K562 (cell line): Measurements from ENCODE around the gene MBD6. TPM values are rescaled to one million over a fixed set of nuclear protein-coding genes. Genes with fewer than 3 reads are reported as not detected.

Experiments used
- ATF7 ChIP-seq: fragments of 450-650 bp; IDR thresholded peaks from 2 replicates; pipeline ENCODE4 v1.7.1; 2014; ENCODE audit warnings: mild to moderate bottlenecking, moderate library complexity
- DIDO1 ChIP-seq: fragments of 450-650 bp; IDR thresholded peaks from 2 replicates; pipeline ENCODE4 v1.6.1; 2016; ENCODE audit warnings: low read depth, missing biosample characterization, missing genetic modification characterization
- DPF2 ChIP-seq: fragments of 450-650 bp; IDR thresholded peaks from 2 replicates; pipeline ENCODE4 v1.6.1; 2016
- ELF4 ChIP-seq: fragments of 450-650 bp; formaldehyde crosslinking; IDR thresholded peaks from 2 replicates; pipeline ENCODE4 v1.4.0; 2022; ENCODE audit warnings: missing genetic modification characterization
- EP300 ChIP-seq: IDR thresholded peaks from 2 replicates; pipeline ENCODE4 v1.6.1; 2012; ENCODE audit warnings: low read length, improper control_type of control experiment
- MTA1 ChIP-seq: fragments of 450-650 bp; IDR thresholded peaks from 2 replicates; pipeline ENCODE4 v1.6.1; 2017; ENCODE audit warnings: borderline replicate concordance
- NCOA4 ChIP-seq: fragments of 450-650 bp; IDR thresholded peaks from 2 replicates; pipeline ENCODE4 v1.6.1; 2018; ENCODE audit warnings: mild to moderate bottlenecking; ENCODE audit not compliant: partially characterized antibody
- NRF1 ChIP-seq, 2 experiments: fragments of 450-650 bp; IDR thresholded peaks in 1 of 2; conservative IDR thresholded peaks in 1 of 2; 2 replicates each; pipeline ENCODE4 v1.6.1; 2014; ENCODE audit warnings: mild to moderate bottlenecking in 2 of 2
- SRSF7 ChIP-seq: fragments of 200-400 bp; formaldehyde crosslinking; optimal IDR thresholded peaks from 2 replicates; pipeline ENCODE3; 2017; ENCODE audit warnings: mild to moderate bottlenecking, low read depth, low read length
- TAF15 ChIP-seq: fragments of 200-400 bp; formaldehyde crosslinking; IDR thresholded peaks from 2 replicates; pipeline ENCODE4 v1.6.1; 2017; ENCODE audit warnings: mild to moderate bottlenecking, low read depth, low read length, moderate library complexity
- ZBTB17 ChIP-seq: fragments of 450-650 bp; formaldehyde crosslinking; IDR thresholded peaks from 2 replicates; pipeline ENCODE4 v1.4.0; 2020; ENCODE audit warnings: mild to moderate bottlenecking
- ZNF324 ChIP-seq: fragments of 250-450 bp; sonication (Bioruptor Pico); IDR thresholded peaks from 2 replicates; pipeline ENCODE4 v1.4.0; 2020; ENCODE audit warnings: mild to moderate bottlenecking
- polyA plus RNA-seq, 8 experiments: library from polyadenylated mRNA; depleted of rRNA in 4 of 8; stranded (reverse) in 5 of 8; unstranded in 3 of 8; fragments of >200 nt; fragmentation: Nextera tagmentation in 2 of 8; fragmentation: Illumina TruSeq in 1 of 8; extraction: Ambion mirVana in 2 of 8; extraction: Trizol in 1 of 8; gene quantifications; 2 replicates each; pipeline versions ENCODE4 v1.2.1 to v1.2.3, GENCODE V29; 2011 to 2014; ENCODE audit warnings: inconsistent platforms in 1 of 8, missing spikeins in 1 of 8
- total RNA-seq, 7 experiments: library from RNA; depleted of rRNA in 6 of 7; stranded (reverse); fragments of >200 nt in 6 of 7; fragmentation: Illumina TruSeq in 2 of 7; extraction: Trizol in 2 of 7; gene quantifications; 2 replicates each; pipeline versions ENCODE4 v1.2.1 to v1.2.3, GENCODE V29; 2011 to 2021; ENCODE audit warnings: low replicate concordance in 1 of 7
- TF ChIP-seq, protein P1 (sequence below): sonication (generic); formaldehyde crosslinking; IDR thresholded peaks from 2 replicates; pipeline ENCODE4 v1.8.1; 2023; ENCODE audit warnings: mild to moderate bottlenecking, missing genetic modification reagents
- TF ChIP-seq, protein P2 (sequence below): sonication (generic); formaldehyde crosslinking; IDR thresholded peaks from 2 replicates; pipeline ENCODE4 v1.8.0; 2022; ENCODE audit warnings: missing genetic modification reagents, mild to moderate bottlenecking, moderate library complexity, borderline replicate concordance
- TF ChIP-seq, protein P3 (sequence below): fragments of 450-650 bp; IDR thresholded peaks from 2 replicates; pipeline ENCODE4 v1.7.0; 2016; ENCODE audit warnings: borderline replicate concordance
- TF ChIP-seq, protein P4 (sequence below): fragments of 450-650 bp; formaldehyde crosslinking; IDR thresholded peaks from 2 replicates; pipeline ENCODE4 v1.4.0; 2020; ENCODE audit warnings: mild to moderate bottlenecking, moderate library complexity
- TF ChIP-seq, protein P5 (sequence below), 2 experiments: fragments of 450-650 bp; IDR thresholded peaks; 2 replicates each; pipeline ENCODE4 v1.6.1; 2016
- TF ChIP-seq, protein P6 (sequence below), 2 experiments: fragments of 200-800 bp in 1 of 2; sonication (Bioruptor generic) in 1 of 2; sonication (generic) in 1 of 2; formaldehyde crosslinking in 1 of 2; IDR thresholded peaks in 1 of 2; conservative IDR thresholded peaks in 1 of 2; 2 replicates each; pipeline versions ENCODE4 v1.5.0 to v1.6.1; 2016 to 2020; ENCODE audit warnings: missing compliant biosample characterization in 1 of 2, missing genetic modification characterization in 1 of 2, missing genetic modification reagents in 1 of 2

Gene MBD6
- total and polyA plus RNA-seq, 9 of the 15 experiments (the other 6 are each of a cell fraction or from before 2014, with no cell fraction given), result 2.0 to 54.8 (median 3.8) TPM

DNA sequence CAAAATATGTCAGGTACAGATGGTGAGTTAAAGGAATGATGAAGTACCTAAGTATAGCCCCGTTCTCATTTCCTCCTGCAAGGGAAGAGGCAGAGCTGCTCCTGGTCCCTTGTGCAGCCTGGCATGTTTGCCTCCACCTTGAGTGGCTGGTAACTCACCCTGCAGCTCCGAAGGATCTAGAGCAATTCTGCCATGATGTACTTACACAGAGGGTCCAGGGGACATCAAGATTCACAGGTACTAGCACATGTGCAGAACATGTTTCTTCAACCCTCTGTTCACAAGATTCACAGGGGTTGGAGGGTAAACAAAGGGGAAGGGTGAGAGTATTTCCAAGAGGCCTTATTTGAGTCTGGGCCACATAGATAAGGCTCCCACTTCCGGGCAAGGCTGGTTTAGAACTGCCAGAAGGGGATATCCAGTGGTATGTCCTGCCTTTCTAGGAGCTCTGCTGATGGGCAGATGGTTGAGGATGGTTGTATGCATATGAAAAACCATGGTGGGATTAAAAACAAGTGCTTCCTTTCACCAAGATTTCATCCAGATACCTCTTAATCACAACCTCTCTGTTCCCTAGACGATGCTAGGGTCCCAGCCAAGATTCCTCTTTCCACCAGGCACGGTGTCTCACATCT is 16.6 kb downstream of the MBD6 start (continued):
- TF ChIP-seq NCOA4 (no peak), ZNF324 (CRISPR knock-in tag) (peak; percentile 79), ZBTB17 (0 out of 2 replicates have a peak, but pooled peaks have one; percentile 52), DIDO1 (no peak), TAF15 (no peak), ELF4 (CRISPR knock-in tag) (no peak), MTA1 (peak; percentile 74; the same call in 1 of the 2 replicates), ATF7 (peak; percentile 75), EP300 (peak; percentile 94), SRSF7 (no peak), NRF1 (conservative IDR thresholded peaks at IDR 0.05 in 1 of 2, IDR thresholded peaks at IDR 0.05 in 1 of 2) (peak; percentile 70 to 76), DPF2 (peak; percentile 97)
- TF ChIP-seq, protein P1, sequence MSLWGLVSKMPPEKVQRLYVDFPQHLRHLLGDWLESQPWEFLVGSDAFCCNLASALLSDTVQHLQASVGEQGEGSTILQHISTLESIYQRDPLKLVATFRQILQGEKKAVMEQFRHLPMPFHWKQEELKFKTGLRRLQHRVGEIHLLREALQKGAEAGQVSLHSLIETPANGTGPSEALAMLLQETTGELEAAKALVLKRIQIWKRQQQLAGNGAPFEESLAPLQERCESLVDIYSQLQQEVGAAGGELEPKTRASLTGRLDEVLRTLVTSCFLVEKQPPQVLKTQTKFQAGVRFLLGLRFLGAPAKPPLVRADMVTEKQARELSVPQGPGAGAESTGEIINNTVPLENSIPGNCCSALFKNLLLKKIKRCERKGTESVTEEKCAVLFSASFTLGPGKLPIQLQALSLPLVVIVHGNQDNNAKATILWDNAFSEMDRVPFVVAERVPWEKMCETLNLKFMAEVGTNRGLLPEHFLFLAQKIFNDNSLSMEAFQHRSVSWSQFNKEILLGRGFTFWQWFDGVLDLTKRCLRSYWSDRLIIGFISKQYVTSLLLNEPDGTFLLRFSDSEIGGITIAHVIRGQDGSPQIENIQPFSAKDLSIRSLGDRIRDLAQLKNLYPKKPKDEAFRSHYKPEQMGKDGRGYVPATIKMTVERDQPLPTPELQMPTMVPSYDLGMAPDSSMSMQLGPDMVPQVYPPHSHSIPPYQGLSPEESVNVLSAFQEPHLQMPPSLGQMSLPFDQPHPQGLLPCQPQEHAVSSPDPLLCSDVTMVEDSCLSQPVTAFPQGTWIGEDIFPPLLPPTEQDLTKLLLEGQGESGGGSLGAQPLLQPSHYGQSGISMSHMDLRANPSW, result no peak
- TF ChIP-seq, protein P2, sequence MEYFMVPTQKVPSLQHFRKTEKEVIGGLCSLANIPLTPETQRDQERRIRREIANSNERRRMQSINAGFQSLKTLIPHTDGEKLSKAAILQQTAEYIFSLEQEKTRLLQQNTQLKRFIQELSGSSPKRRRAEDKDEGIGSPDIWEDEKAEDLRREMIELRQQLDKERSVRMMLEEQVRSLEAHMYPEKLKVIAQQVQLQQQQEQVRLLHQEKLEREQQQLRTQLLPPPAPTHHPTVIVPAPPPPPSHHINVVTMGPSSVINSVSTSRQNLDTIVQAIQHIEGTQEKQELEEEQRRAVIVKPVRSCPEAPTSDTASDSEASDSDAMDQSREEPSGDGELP, result peak; percentile 40; the same call in 1 of the 2 replicates
- TF ChIP-seq, protein P3, sequence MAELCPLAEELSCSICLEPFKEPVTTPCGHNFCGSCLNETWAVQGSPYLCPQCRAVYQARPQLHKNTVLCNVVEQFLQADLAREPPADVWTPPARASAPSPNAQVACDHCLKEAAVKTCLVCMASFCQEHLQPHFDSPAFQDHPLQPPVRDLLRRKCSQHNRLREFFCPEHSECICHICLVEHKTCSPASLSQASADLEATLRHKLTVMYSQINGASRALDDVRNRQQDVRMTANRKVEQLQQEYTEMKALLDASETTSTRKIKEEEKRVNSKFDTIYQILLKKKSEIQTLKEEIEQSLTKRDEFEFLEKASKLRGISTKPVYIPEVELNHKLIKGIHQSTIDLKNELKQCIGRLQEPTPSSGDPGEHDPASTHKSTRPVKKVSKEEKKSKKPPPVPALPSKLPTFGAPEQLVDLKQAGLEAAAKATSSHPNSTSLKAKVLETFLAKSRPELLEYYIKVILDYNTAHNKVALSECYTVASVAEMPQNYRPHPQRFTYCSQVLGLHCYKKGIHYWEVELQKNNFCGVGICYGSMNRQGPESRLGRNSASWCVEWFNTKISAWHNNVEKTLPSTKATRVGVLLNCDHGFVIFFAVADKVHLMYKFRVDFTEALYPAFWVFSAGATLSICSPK, result no peak
- TF ChIP-seq, protein P4, sequence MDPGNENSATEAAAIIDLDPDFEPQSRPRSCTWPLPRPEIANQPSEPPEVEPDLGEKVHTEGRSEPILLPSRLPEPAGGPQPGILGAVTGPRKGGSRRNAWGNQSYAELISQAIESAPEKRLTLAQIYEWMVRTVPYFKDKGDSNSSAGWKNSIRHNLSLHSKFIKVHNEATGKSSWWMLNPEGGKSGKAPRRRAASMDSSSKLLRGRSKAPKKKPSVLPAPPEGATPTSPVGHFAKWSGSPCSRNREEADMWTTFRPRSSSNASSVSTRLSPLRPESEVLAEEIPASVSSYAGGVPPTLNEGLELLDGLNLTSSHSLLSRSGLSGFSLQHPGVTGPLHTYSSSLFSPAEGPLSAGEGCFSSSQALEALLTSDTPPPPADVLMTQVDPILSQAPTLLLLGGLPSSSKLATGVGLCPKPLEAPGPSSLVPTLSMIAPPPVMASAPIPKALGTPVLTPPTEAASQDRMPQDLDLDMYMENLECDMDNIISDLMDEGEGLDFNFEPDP (CRISPR knock-in tag), result no peak
- TF ChIP-seq, protein P5, sequence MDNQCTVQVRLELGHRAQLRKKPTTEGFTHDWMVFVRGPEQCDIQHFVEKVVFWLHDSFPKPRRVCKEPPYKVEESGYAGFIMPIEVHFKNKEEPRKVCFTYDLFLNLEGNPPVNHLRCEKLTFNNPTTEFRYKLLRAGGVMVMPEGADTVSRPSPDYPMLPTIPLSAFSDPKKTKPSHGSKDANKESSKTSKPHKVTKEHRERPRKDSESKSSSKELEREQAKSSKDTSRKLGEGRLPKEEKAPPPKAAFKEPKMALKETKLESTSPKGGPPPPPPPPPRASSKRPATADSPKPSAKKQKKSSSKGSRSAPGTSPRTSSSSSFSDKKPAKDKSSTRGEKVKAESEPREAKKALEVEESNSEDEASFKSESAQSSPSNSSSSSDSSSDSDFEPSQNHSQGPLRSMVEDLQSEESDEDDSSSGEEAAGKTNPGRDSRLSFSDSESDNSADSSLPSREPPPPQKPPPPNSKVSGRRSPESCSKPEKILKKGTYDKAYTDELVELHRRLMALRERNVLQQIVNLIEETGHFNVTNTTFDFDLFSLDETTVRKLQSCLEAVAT (IDR thresholded peaks at IDR 0.05), result no peak
- TF ChIP-seq, protein P6, sequence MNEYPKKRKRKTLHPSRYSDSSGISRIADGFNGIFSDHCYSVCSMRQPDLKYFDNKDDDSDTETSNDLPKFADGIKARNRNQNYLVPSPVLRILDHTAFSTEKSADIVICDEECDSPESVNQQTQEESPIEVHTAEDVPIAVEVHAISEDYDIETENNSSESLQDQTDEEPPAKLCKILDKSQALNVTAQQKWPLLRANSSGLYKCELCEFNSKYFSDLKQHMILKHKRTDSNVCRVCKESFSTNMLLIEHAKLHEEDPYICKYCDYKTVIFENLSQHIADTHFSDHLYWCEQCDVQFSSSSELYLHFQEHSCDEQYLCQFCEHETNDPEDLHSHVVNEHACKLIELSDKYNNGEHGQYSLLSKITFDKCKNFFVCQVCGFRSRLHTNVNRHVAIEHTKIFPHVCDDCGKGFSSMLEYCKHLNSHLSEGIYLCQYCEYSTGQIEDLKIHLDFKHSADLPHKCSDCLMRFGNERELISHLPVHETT (CRISPR knock-in tag; conservative IDR thresholded peaks at IDR 0.05 in 1 of 2, IDR thresholded peaks at IDR 0.05 in 1 of 2), result peak in 1 of 2 experiments; percentile 84; a peak in 2 of 4 replicates
